Measurements from ENCODE around the gene BRD8. TPM values are rescaled to one million over a fixed set of nuclear protein-coding genes. Genes with fewer than 3 reads are reported as not detected.

Gene BRD8
- total RNA-seq, result 46.7 TPM
- long read RNA-seq, transcript BRD8-201 (22 exons, 3,198 nt), result major isoform, 12 of 70 reads
- long read RNA-seq, transcript BRD8-203 (21 exons, 2,982 nt), result minor isoform, 8 of 70 reads
- long read RNA-seq, partial matches to known transcripts, result 10 of 70 reads
- long read RNA-seq, other reads (novel, unspliced or antisense), result 35 of 70 reads

GRCh38 chr5:138178516-138179276 is at the start of gene BRD8, which contains the start of gene KIF20A:
Gene BRD8 (minus strand): TSS chr5:138178630. CDS start chr5:138178614, 16 bp downstream.
Gene KIF20A (plus strand): TSS chr5:138179112. CDS start chr5:138179681, 569 bp downstream.
- no peaks in the 10 kb centered on the region for H3K27me3 ChIP-seq
- peak within 1 kb of the TSS; percentile 67 for H3K4me3 ChIP-seq
- H3K4me1 ChIP-seq, result peaks cover 16% of the 10 kb centered on the region
- DNase-seq, result peak; percentile 95
- H3K27ac ChIP-seq, result peak within 1 kb of the TSS; percentile 69
- no peaks in the 10 kb centered on the region for H3K9me3 ChIP-seq
- intact Hi-C loops (cut with DNase I), result no loop called here
- ATAC-seq, result peak; percentile 97
- peaks cover 31% of the 10 kb centered on the region for H3K36me3 ChIP-seq
- TF ChIP-seq CTCF (IDR thresholded peaks at IDR 0.05), result no peak

- TF ChIP-seq CTCF (IDR thresholded peaks at IDR 0.05), result no peak
- no peaks in the 10 kb centered on the region for H3K4me1 ChIP-seq
- H3K27me3 ChIP-seq, result no peaks in the 10 kb centered on the region
- intact Hi-C loops (cut with DNase I), result no loop called here
- ATAC-seq, result no peak
- H3K9me3 ChIP-seq, result no peaks in the 10 kb centered on the region
- no peak for DNase-seq
- H3K4me3 ChIP-seq, result no peak overlapping the region
- no peaks in the 10 kb centered on the region for H3K36me3 ChIP-seq
- H3K27ac ChIP-seq, result no peak overlapping the region
Observed at GRCh38 chr5:138226910-138227309, 48.5 kb upstream of the BRD8 start.

GRCh38 chr5:138224712-138225111 is 46.3 kb upstream of the BRD8 start:
- H3K9me3 ChIP-seq, result no peaks in the 10 kb centered on the region
- intact Hi-C loops (cut with DNase I), result no loop called here
- TF ChIP-seq CTCF (IDR thresholded peaks at IDR 0.05), result no peak
- no peak overlapping the region for H3K4me3 ChIP-seq
- H3K4me1 ChIP-seq, result no peaks in the 10 kb centered on the region
- H3K27ac ChIP-seq, result no peak overlapping the region
- no peak for DNase-seq
- no peaks in the 10 kb centered on the region for H3K27me3 ChIP-seq
- no peaks in the 10 kb centered on the region for H3K36me3 ChIP-seq
- no peak for ATAC-seq

- Histone ChIP-seq H3K36me3 (no peaks in the 10 kb centered on the region), H3K4me1 (no peaks in the 10 kb centered on the region), H3K27ac (no peak overlapping the region), H3K27me3 (no peaks in the 10 kb centered on the region), H3K9me3 (no peaks in the 10 kb centered on the region), H3K4me3 (no peak overlapping the region)
- intact Hi-C loops (cut with DNase I), result no loop called here
- TF ChIP-seq CTCF (IDR thresholded peaks at IDR 0.05), result no peak
- no peak for DNase-seq
- ATAC-seq, result no peak
Observed at GRCh38 chr5:138223532-138223931, 45.1 kb upstream of the BRD8 start.

- ATAC-seq (no peak), DNase-seq (no peak)
- Histone ChIP-seq H3K4me1 (peaks cover 14% of the 10 kb centered on the region), H3K27me3 (no peaks in the 10 kb centered on the region), H3K27ac (no peak overlapping the region), H3K9me3 (no peaks in the 10 kb centered on the region), H3K36me3 (no peaks in the 10 kb centered on the region), H3K4me3 (no peak overlapping the region)
- intact Hi-C loops (cut with DNase I), result no loop called here
- no peak for TF ChIP-seq CTCF (IDR thresholded peaks at IDR 0.05)
Observed at GRCh38 chr5:138216799-138217198, 38.4 kb upstream of the BRD8 start.
